Neural cell (in vitro differentiated cells): Measurements from ENCODE around the gene DYNLT4. TPM values are rescaled to one million over a fixed set of nuclear protein-coding genes. Genes with fewer than 3 reads are reported as not detected.

Experiments used
- H2AFZ ChIP-seq: fragments of 200-600, 300-800 bp; sonication (generic), shearing (Covaris generic); 2 replicates; pipeline ENCODE4 v1.6.0; 2014; ENCODE audit warnings: low read depth, mild to moderate bottlenecking, antibody characterized with exemption, low read length, moderate library complexity
- H3F3A ChIP-seq: fragments of 200-600 bp; shearing (Covaris generic); 2 replicates; pipeline ENCODE4 v1.6.1; 2016; ENCODE audit warnings: mild to moderate bottlenecking, moderate library complexity, mixed read lengths, antibody characterized with exemption, low read length; ENCODE audit not compliant: insufficient read depth, poor library complexity, severe bottlenecking
- H3K27ac ChIP-seq: fragments of 200-600, 300-800 bp; sonication (generic), shearing (Covaris generic); 2 replicates; pipeline ENCODE4 v1.5.1; 2014; ENCODE audit warnings: mild to moderate bottlenecking, low read length, moderate library complexity
- H3K27me3 ChIP-seq: fragments of 300-800, 200-600 bp; sonication (generic), shearing (Covaris generic); 2 replicates; pipeline ENCODE4 v1.6.0; 2014; ENCODE audit warnings: mild to moderate bottlenecking, low read depth, low read length, moderate library complexity; ENCODE audit not compliant: insufficient read depth
- H3K36me3 ChIP-seq: fragments of 300-800, 200-600 bp; sonication (generic), shearing (Covaris generic); 2 replicates; pipeline ENCODE4 v1.5.1; 2014; ENCODE audit warnings: mild to moderate bottlenecking, antibody characterized with exemption, low read length, moderate library complexity; ENCODE audit not compliant: insufficient read depth
- H3K4me2 ChIP-seq: fragments of 300-800, 200-600 bp; sonication (generic), shearing (Covaris generic); 2 replicates; pipeline ENCODE4 v1.6.0; 2014; ENCODE audit warnings: mild to moderate bottlenecking, low read length
- H3K4me3 ChIP-seq: fragments of 300-800, 200-600 bp; sonication (generic), shearing (Covaris generic); 2 replicates; pipeline ENCODE4 v1.5.1; 2014; ENCODE audit warnings: mild to moderate bottlenecking, low read length, moderate library complexity
- H3K79me2 ChIP-seq: fragments of 200-600 bp; shearing (Covaris generic); replicated peaks from 2 replicates; pipeline ENCODE4 v1.6.0; 2014; ENCODE audit warnings: mild to moderate bottlenecking, low read length, moderate library complexity; ENCODE audit not compliant: insufficient read depth
- H3K9ac ChIP-seq: fragments of 300-800, 200-600 bp; sonication (generic), shearing (Covaris generic); 2 replicates; pipeline ENCODE4 v1.6.1; 2016; ENCODE audit warnings: mild to moderate bottlenecking, low read length, mixed read lengths
- H3K9me2 ChIP-seq: fragments of 200-600 bp; shearing (Covaris generic); 2 replicates; pipeline ENCODE4 v1.6.1; 2016; ENCODE audit warnings: mild to moderate bottlenecking, low read length, mixed read lengths; ENCODE audit not compliant: insufficient read depth
- H3K9me3 ChIP-seq: fragments of 200-600, 300-800 bp; sonication (generic), shearing (Covaris generic); 2 replicates; pipeline ENCODE4 v1.6.1; 2016; ENCODE audit warnings: mild to moderate bottlenecking, mixed run types, low read length, moderate library complexity, mixed read lengths
- H4K20me1 ChIP-seq: fragments of 200-600 bp; shearing (Covaris generic); 2 replicates; pipeline ENCODE4 v1.6.1; 2016; ENCODE audit warnings: mild to moderate bottlenecking, mixed run types; ENCODE audit not compliant: insufficient read depth
- EP300 ChIP-seq: fragments of 450-650 bp; conservative IDR thresholded peaks from 2 replicates; pipeline ENCODE4 v1.6.1; 2014; ENCODE audit warnings: antibody characterized with exemption, mild to moderate bottlenecking, moderate library complexity; ENCODE audit not compliant: poor library complexity, severe bottlenecking
- EZH2 ChIP-seq: fragments of 200-600, 300-800 bp; shearing (Covaris generic), sonication (generic); IDR thresholded peaks from 2 replicates; pipeline ENCODE4 v1.6.1; 2014; ENCODE audit warnings: antibody characterized with exemption, low read length, borderline replicate concordance, mild to moderate bottlenecking; ENCODE audit not compliant: insufficient read depth, poor library complexity, severe bottlenecking
- MXI1 ChIP-seq: fragments of 450-650 bp; conservative IDR thresholded peaks from 2 replicates; pipeline ENCODE4 v1.6.1; 2014; ENCODE audit warnings: antibody characterized with exemption, mild to moderate bottlenecking; ENCODE audit not compliant: poor library complexity, severe bottlenecking
- POLR2AphosphoS5 ChIP-seq: IDR thresholded peaks from 2 replicates; pipeline ENCODE4 v1.6.1; 2012
- RAD21 ChIP-seq: fragments of 450-650 bp; conservative IDR thresholded peaks from 2 replicates; pipeline ENCODE4 v1.6.1; 2014; ENCODE audit warnings: antibody characterized with exemption, mild to moderate bottlenecking, moderate library complexity
- SMC3 ChIP-seq: fragments of 450-650 bp; conservative IDR thresholded peaks from 2 replicates; pipeline ENCODE4 v1.6.1; 2014; ENCODE audit warnings: antibody characterized with exemption, mild to moderate bottlenecking, moderate library complexity; ENCODE audit not compliant: poor library complexity
- TAF1 ChIP-seq: IDR thresholded peaks from 2 replicates; pipeline ENCODE4 v1.6.1; 2012; ENCODE audit warnings: low read depth
- polyA plus RNA-seq: library from polyadenylated mRNA; depleted of rRNA; stranded (reverse); fragments of >200 nt; gene quantifications from 2 replicates; pipeline ENCODE4 v1.2.3, GENCODE V29; 2014
- TF ChIP-seq, protein P1 (sequence below): IDR thresholded peaks from 2 replicates; pipeline ENCODE4 v1.6.1; 2012; ENCODE audit warnings: borderline replicate concordance
- TF ChIP-seq, protein P2 (sequence below): fragments of 450-650 bp; IDR thresholded peaks from 2 replicates; pipeline ENCODE4 v1.5.1; 2014; ENCODE audit warnings: antibody characterized with exemption, mild to moderate bottlenecking, moderate library complexity; ENCODE audit not compliant: poor library complexity, severe bottlenecking

Gene DYNLT4
- polyA plus RNA-seq, 1 donor from 2014 or later = not detected

DNA sequence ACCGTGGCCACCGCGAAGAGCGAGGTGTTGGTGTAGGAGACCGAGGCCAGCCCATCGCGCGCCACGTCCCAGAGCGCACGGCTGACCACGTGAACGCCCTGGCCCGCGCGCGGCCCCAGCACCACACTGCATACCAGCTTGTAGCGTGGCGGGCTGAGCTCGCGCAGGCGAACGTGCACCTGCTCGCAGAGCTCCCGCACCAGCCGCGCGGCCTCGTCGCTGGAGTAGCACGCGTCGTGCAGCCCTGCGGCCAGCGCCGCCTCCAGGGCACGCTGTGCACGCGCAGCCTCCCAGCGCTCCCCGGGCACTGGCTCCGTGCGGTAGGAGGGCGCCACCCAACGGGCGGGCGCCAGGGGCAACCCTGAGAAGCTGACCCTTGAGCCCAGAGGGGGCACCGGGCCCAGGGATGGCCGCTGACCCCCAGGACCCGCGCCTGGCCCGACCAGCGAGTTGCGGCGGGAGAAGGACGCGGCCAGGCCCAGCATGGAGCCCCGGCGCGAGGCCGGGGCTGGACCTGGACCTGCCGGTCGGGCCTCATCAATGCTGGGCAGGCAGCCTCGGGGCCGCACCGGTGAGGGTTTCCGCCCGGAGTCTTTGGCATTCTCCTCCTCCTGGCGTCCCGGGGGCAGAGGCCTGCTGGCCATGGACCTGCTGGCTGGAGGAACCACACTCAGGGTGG, 987 bp downstream of the DYNLT4 start:
- Histone ChIP-seq H3F3A (no peaks in the 10 kb centered on the region), H3K27me3 (no peaks in the 10 kb centered on the region), H2AFZ (no peak overlapping the region), H3K36me3 (no peaks in the 10 kb centered on the region), H3K9me3 (no peaks in the 10 kb centered on the region), H3K4me2 (no peak overlapping the region), H3K79me2 (no peaks in the 10 kb centered on the region), H3K4me3 (no peak overlapping the region), H3K9me2 (no peaks in the 10 kb centered on the region), H3K27ac (no peak overlapping the region), H3K9ac (no peak overlapping the region), H4K20me1 (no peaks in the 10 kb centered on the region)
- TF ChIP-seq, protein P1, sequence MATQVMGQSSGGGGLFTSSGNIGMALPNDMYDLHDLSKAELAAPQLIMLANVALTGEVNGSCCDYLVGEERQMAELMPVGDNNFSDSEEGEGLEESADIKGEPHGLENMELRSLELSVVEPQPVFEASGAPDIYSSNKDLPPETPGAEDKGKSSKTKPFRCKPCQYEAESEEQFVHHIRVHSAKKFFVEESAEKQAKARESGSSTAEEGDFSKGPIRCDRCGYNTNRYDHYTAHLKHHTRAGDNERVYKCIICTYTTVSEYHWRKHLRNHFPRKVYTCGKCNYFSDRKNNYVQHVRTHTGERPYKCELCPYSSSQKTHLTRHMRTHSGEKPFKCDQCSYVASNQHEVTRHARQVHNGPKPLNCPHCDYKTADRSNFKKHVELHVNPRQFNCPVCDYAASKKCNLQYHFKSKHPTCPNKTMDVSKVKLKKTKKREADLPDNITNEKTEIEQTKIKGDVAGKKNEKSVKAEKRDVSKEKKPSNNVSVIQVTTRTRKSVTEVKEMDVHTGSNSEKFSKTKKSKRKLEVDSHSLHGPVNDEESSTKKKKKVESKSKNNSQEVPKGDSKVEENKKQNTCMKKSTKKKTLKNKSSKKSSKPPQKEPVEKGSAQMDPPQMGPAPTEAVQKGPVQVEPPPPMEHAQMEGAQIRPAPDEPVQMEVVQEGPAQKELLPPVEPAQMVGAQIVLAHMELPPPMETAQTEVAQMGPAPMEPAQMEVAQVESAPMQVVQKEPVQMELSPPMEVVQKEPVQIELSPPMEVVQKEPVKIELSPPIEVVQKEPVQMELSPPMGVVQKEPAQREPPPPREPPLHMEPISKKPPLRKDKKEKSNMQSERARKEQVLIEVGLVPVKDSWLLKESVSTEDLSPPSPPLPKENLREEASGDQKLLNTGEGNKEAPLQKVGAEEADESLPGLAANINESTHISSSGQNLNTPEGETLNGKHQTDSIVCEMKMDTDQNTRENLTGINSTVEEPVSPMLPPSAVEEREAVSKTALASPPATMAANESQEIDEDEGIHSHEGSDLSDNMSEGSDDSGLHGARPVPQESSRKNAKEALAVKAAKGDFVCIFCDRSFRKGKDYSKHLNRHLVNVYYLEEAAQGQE = no peak
- no peak for TF ChIP-seq EZH2
- TF ChIP-seq RAD21 = no peak
- no peak for TF ChIP-seq MXI1
- TF ChIP-seq TAF1 = no peak
- TF ChIP-seq EP300 = no peak
- no peak for TF ChIP-seq SMC3
- TF ChIP-seq, protein P2, sequence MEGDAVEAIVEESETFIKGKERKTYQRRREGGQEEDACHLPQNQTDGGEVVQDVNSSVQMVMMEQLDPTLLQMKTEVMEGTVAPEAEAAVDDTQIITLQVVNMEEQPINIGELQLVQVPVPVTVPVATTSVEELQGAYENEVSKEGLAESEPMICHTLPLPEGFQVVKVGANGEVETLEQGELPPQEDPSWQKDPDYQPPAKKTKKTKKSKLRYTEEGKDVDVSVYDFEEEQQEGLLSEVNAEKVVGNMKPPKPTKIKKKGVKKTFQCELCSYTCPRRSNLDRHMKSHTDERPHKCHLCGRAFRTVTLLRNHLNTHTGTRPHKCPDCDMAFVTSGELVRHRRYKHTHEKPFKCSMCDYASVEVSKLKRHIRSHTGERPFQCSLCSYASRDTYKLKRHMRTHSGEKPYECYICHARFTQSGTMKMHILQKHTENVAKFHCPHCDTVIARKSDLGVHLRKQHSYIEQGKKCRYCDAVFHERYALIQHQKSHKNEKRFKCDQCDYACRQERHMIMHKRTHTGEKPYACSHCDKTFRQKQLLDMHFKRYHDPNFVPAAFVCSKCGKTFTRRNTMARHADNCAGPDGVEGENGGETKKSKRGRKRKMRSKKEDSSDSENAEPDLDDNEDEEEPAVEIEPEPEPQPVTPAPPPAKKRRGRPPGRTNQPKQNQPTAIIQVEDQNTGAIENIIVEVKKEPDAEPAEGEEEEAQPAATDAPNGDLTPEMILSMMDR = no peak
- no peak for TF ChIP-seq POLR2AphosphoS5

DNA sequence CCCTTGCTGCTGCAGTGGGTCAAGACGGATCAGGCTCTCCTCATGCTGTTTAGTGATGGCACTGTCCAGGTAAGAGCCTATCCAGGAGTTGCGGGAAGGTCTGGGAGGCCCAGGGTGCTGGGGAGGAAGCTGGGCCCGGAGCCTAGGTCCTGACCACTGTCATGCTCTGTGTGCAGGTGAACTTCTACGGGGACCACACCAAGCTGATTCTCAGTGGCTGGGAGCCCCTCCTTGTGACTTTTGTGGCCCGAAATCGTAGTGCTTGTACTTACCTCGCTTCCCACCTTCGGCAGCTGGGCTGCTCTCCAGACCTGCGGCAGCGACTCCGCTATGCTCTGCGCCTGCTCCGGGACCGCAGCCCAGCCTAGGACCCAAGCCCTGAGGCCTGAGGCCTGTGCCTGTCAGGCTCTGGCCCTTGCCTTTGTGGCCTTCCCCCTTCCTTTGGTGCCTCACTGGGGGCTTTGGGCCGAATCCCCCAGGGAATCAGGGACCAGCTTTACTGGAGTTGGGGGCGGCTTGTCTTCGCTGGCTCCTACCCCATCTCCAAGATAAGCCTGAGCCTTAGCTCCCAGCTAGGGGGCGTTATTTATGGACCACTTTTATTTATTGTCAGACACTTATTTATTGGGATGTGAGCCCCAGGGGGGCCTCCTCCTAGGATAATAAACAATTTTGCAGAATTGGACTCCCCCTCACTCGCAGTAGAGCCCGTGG, 1.7 kb downstream of the DYNLT4 start:
- Histone ChIP-seq H3K4me2 (no peak overlapping the region), H3K27me3 (no peaks in the 10 kb centered on the region), H3K27ac (no peak overlapping the region), H3K9me3 (no peaks in the 10 kb centered on the region), H4K20me1 (no peaks in the 10 kb centered on the region), H3K79me2 (no peaks in the 10 kb centered on the region), H3K36me3 (no peaks in the 10 kb centered on the region), H3K4me3 (no peak overlapping the region), H2AFZ (no peak overlapping the region), H3K9me2 (no peaks in the 10 kb centered on the region), H3K9ac (no peak overlapping the region), H3F3A (no peaks in the 10 kb centered on the region)
- TF ChIP-seq, protein P2 = no peak
- TF ChIP-seq RAD21 = no peak
- no peak for TF ChIP-seq SMC3
- TF ChIP-seq EP300 = no peak
- TF ChIP-seq POLR2AphosphoS5 = no peak
- TF ChIP-seq, protein P1 = no peak
- TF ChIP-seq TAF1 = no peak
- TF ChIP-seq MXI1 = no peak
- TF ChIP-seq EZH2 = no peak
